Activated CD8-positive, alpha-beta T cell treated with anti-CD3 and anti-CD28 coated beads for 36 hours (primary cell): ENCODE measurements around the gene NLGN3. TPM values are rescaled to one million over a fixed set of nuclear protein-coding genes. Genes with fewer than 3 reads are reported as not detected.

ENCODE experiments used
- ATAC-seq: fragments of 200-7000 bp; cut with Tn5 transposase; one replicate; pipeline ENCODE4 v1.10.0; 2021; ENCODE audit warnings: mild to moderate bottlenecking, moderate library complexity
- CTCF ChIA-PET: fragments of 350-600 bp; sonication (Branson Sonifier 250); formaldehyde crosslinking; loops from one replicate; lab custom pipeline; 2021; ENCODE audit warnings: antibody characterized with exemption; lab: Charles Lee
- POLR2A ChIA-PET: fragments of 350-600 bp; sonication (Branson Sonifier 250); formaldehyde crosslinking; loops from one replicate; lab custom pipeline; 2021; ENCODE audit warnings: antibody characterized with exemption; lab: Charles Lee
- DNase-seq: peaks from one replicate; pipeline ENCODE4 v3.0.0-alpha.2; 2020
- H3K27ac Mint-ChIP-seq: one replicate; pipeline ENCODE4 v1.8.0; 2021; ENCODE audit warnings: mild to moderate bottlenecking, mixed read lengths
- H3K27me3 Mint-ChIP-seq: one replicate; pipeline ENCODE4 v1.8.0; 2021; ENCODE audit warnings: mixed read lengths
- H3K36me3 Mint-ChIP-seq: one replicate; pipeline ENCODE4 v1.8.0; 2021; ENCODE audit warnings: low read depth, mixed read lengths
- H3K4me1 Mint-ChIP-seq: one replicate; pipeline ENCODE4 v1.8.0; 2021; ENCODE audit warnings: low read depth, mixed read lengths
- H3K4me3 Mint-ChIP-seq: one replicate; pipeline ENCODE4 v1.8.0; 2021; ENCODE audit warnings: mild to moderate bottlenecking, moderate library complexity, mixed read lengths
- H3K9me3 Mint-ChIP-seq: one replicate; pipeline ENCODE4 v1.8.0; 2021; ENCODE audit warnings: mixed read lengths
- intact Hi-C: fragments of 100-400 bp; cut with micrococcal nuclease; formaldehyde crosslinking; loops from one replicate; pipeline ENCODE4 v1.10.0; 2022
- total RNA-seq, 2 experiments: library from RNA; stranded (reverse); gene quantifications; one replicate each; pipeline ENCODE4 v1.2.3, GENCODE V29; 2021
- TF ChIP-seq, protein P1 (sequence below): fragments of 200-600 bp; IDR thresholded peaks from one replicate; pipeline ENCODE4 v1.8.0; 2022; ENCODE audit warnings: antibody characterized with exemption, mild to moderate bottlenecking

Gene NLGN3
- total RNA-seq, 2 experiments from 2014 or later = 0.54 to 0.63 TPM

DNA sequence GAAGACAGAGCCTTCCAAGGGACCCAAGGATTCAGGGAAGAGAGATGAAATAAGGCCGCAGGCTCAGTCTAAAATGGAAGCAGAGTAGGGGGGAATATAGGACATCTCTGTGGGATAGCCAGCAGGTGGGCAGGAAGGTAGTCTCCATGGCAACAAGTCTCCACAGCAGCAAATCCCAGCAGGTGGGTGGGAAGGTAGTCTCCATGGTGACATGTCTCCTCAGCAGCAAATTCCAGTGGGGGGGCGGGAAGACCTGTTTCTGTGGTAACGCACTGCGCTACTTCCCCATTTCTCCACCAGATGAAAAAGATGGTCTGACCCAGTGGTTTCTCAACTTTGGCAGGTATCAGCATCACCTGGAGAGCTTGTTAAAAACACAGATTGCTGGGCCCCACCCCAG is 18.3 kb downstream of the NLGN3 start:
- peaks cover 3% of the 10 kb centered on the region for H3K4me1 Mint-ChIP-seq
- ATAC-seq = no peak
- peaks cover 1% of the 10 kb centered on the region for H3K36me3 Mint-ChIP-seq
- no peaks in the 10 kb centered on the region for H3K27me3 Mint-ChIP-seq
- no peak overlapping the region for H3K4me3 Mint-ChIP-seq
- CTCF ChIA-PET = interaction anchor here (1.7 kb wide), 1 partner anchor 34 kb away, joined by 4 read pairs; no protein-coding TSS in a partner anchor
- H3K27ac Mint-ChIP-seq = no peak overlapping the region
- H3K9me3 Mint-ChIP-seq = no peaks in the 10 kb centered on the region
- POLR2A ChIA-PET = interaction anchor here (0.6 kb wide), 1 partner anchor 18 kb away, joined by 4 read pairs; no protein-coding TSS in a partner anchor
- DNase-seq = no peak
- intact Hi-C loops = no loop called here
- TF ChIP-seq, protein P1, sequence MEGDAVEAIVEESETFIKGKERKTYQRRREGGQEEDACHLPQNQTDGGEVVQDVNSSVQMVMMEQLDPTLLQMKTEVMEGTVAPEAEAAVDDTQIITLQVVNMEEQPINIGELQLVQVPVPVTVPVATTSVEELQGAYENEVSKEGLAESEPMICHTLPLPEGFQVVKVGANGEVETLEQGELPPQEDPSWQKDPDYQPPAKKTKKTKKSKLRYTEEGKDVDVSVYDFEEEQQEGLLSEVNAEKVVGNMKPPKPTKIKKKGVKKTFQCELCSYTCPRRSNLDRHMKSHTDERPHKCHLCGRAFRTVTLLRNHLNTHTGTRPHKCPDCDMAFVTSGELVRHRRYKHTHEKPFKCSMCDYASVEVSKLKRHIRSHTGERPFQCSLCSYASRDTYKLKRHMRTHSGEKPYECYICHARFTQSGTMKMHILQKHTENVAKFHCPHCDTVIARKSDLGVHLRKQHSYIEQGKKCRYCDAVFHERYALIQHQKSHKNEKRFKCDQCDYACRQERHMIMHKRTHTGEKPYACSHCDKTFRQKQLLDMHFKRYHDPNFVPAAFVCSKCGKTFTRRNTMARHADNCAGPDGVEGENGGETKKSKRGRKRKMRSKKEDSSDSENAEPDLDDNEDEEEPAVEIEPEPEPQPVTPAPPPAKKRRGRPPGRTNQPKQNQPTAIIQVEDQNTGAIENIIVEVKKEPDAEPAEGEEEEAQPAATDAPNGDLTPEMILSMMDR = no peak

DNA sequence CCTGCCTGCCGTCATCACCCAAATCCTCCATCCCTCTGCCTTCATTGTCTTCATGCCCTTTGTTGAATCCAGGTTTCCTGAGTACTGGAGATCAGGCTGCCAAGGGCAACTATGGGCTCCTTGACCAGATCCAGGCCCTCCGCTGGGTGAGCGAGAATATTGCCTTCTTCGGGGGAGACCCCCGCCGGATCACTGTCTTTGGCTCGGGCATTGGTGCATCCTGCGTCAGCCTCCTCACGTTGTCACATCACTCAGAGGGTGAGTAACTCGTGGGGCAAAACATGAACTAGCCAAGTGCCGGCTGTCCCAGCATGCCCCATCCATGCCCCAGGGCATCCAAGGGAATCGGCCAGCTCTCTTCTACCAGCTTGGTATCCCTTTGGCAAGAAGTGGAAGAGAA is 19.4 kb downstream of the NLGN3 start:
- ChIA-PET CTCF (interaction anchor here (1.1 kb wide), 1 partner anchor 16 kb away, joined by 3 read pairs; no protein-coding TSS in a partner anchor), POLR2A (no interaction called here)
- no peak overlapping the region for H3K4me3 Mint-ChIP-seq
- intact Hi-C loops = no loop called here
- no peaks in the 10 kb centered on the region for H3K9me3 Mint-ChIP-seq
- no peak overlapping the region for H3K27ac Mint-ChIP-seq
- H3K27me3 Mint-ChIP-seq = no peaks in the 10 kb centered on the region
- peaks cover 1% of the 10 kb centered on the region for H3K36me3 Mint-ChIP-seq
- ATAC-seq (no peak), DNase-seq (no peak)
- H3K4me1 Mint-ChIP-seq = peaks cover 3% of the 10 kb centered on the region
- TF ChIP-seq, protein P1 = no peak

- Mint-ChIP-seq H3K36me3 (peaks cover 1% of the 10 kb centered on the region), H3K27ac (no peak overlapping the region), H3K9me3 (no peaks in the 10 kb centered on the region), H3K4me3 (no peak overlapping the region), H3K27me3 (no peaks in the 10 kb centered on the region), H3K4me1 (peaks cover 2% of the 10 kb centered on the region)
- TF ChIP-seq, protein P1 = no peak
- POLR2A ChIA-PET = no interaction called here
- CTCF ChIA-PET = no interaction called here
- DNase-seq (no peak), ATAC-seq (no peak)
- intact Hi-C loops = no loop called here
Measured at GRCh38 chrX:71166461-71166860, 21.8 kb downstream of the NLGN3 start.

DNA sequence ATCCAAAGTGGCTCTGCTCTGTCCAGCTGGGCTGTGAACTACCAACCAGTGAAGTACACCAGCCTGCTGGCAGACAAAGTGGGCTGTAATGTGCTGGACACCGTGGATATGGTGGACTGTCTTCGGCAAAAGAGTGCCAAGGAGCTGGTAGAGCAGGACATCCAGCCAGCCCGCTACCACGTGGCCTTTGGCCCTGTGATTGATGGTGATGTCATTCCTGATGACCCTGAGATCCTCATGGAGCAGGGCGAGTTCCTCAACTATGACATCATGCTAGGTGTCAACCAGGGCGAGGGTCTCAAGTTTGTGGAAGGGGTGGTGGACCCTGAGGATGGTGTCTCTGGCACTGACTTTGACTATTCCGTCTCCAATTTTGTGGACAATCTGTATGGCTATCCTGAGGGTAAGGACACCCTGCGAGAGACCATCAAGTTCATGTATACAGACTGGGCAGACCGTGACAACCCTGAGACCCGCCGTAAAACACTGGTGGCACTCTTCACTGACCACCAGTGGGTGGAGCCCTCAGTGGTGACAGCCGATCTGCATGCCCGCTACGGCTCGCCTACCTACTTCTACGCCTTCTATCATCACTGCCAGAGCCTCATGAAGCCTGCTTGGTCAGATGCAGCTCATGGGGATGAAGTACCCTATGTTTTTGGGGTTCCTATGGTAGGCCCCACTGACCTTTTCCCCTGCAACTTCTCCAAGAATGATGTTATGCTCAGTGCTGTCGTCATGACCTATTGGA is 22.6 kb downstream of the NLGN3 start:
- TF ChIP-seq, protein P1 = no peak
- Mint-ChIP-seq H3K4me3 (no peak overlapping the region), H3K9me3 (no peaks in the 10 kb centered on the region), H3K36me3 (peaks cover 1% of the 10 kb centered on the region), H3K27me3 (no peaks in the 10 kb centered on the region), H3K27ac (no peak overlapping the region), H3K4me1 (peaks cover 2% of the 10 kb centered on the region)
- ChIA-PET POLR2A (no interaction called here), CTCF (no interaction called here)
- intact Hi-C loops = no loop called here
- DNase-seq (no peak), ATAC-seq (no peak)

- ATAC-seq (no peak), DNase-seq (no peak)
- CTCF ChIA-PET = no interaction called here
- peaks cover 1% of the 10 kb centered on the region for H3K36me3 Mint-ChIP-seq
- POLR2A ChIA-PET = no interaction called here
- H3K27me3 Mint-ChIP-seq = no peaks in the 10 kb centered on the region
- H3K9me3 Mint-ChIP-seq = no peaks in the 10 kb centered on the region
- no peak overlapping the region for H3K4me3 Mint-ChIP-seq
- no peak overlapping the region for H3K27ac Mint-ChIP-seq
- TF ChIP-seq, protein P1 = no peak
- peaks cover 2% of the 10 kb centered on the region for H3K4me1 Mint-ChIP-seq
- intact Hi-C loops = no loop called here
Measured at GRCh38 chrX:71168134-71168533, 23.5 kb downstream of the NLGN3 start.
